HUES64 (cell line): ENCODE data around the gene FOXO3.

Source experiments
- H3K27ac ChIP-seq: 2 replicates; pipeline ENCODE4 v1.7.0; 2013; ENCODE audit warnings: low read depth, low read length, inconsistent platforms
- H3K27me3 ChIP-seq: 2 replicates; pipeline ENCODE4 v1.6.1; 2013; ENCODE audit warnings: mild to moderate bottlenecking, low read length; ENCODE audit not compliant: insufficient read depth
- H3K36me3 ChIP-seq: 2 replicates; pipeline ENCODE4 v1.6.1; 2013; ENCODE audit warnings: mild to moderate bottlenecking, low read length; ENCODE audit not compliant: insufficient read depth
- H3K4me1 ChIP-seq: 2 replicates; pipeline ENCODE4 v1.6.1; 2013; ENCODE audit warnings: mild to moderate bottlenecking, low read length, moderate library complexity; ENCODE audit not compliant: insufficient read depth
- H3K4me3 ChIP-seq: 2 replicates; pipeline ENCODE4 v1.5.1; 2013; ENCODE audit warnings: mild to moderate bottlenecking, low read length, moderate library complexity
- H3K9ac ChIP-seq: 2 replicates; pipeline ENCODE4 v1.6.1; 2013; ENCODE audit warnings: mild to moderate bottlenecking, low read depth, low read length
- H3K9me3 ChIP-seq: 2 replicates; pipeline ENCODE4 v1.6.1; 2013; ENCODE audit warnings: low read depth, low read length; ENCODE audit not compliant: insufficient read depth
- WGBS: fragments of 150-250, 120-280 bp; methylation state at CpG from one replicate; pipeline ENCODE4 v1.1.7; 2013; ENCODE audit warnings: missing lambda C conversion rate; 5-methylcytosine and 5-hydroxymethylcytosine counted together

The FOXO3 gene

GRCh38 chr6:108621117-108621516 lies 60.4 kb downstream of the FOXO3 start:
- H3K9me3 ChIP-seq: no peaks in the 10 kb centered on the region
- no peak overlapping the region for H3K4me3 ChIP-seq
- peaks cover 7% of the 10 kb centered on the region for H3K4me1 ChIP-seq
- no peak overlapping the region for H3K27ac ChIP-seq
- H3K27me3 ChIP-seq: no peaks in the 10 kb centered on the region
- H3K9ac ChIP-seq: no peak overlapping the region
- WGBS: 85% methylated on average over 6 of the region's 6 CpGs
- H3K36me3 ChIP-seq: no peaks in the 10 kb centered on the region

GRCh38 chr6:108622641-108623298 lies 62.1 kb downstream of the FOXO3 start:
- H3K9ac ChIP-seq: no peak overlapping the region

GRCh38 chr6:108623995-108624394 lies 63.3 kb downstream of the FOXO3 start:
- Histone ChIP-seq H3K9ac (no peak overlapping the region), H3K9me3 (no peaks in the 10 kb centered on the region), H3K36me3 (no peaks in the 10 kb centered on the region), H3K4me3 (no peak overlapping the region), H3K4me1 (peaks cover 21% of the 10 kb centered on the region), H3K27me3 (no peaks in the 10 kb centered on the region), H3K27ac (no peak overlapping the region)
- 94% methylated on average over 1 of the region's 1 CpG for WGBS

More at GRCh38 chr6:108622641-108623298, 62.1 kb downstream of the FOXO3 start:
- WGBS: 87% methylated on average over 11 of the region's 11 CpGs
- H3K9me3 ChIP-seq: no peaks in the 10 kb centered on the region
- H3K4me1 ChIP-seq: peaks cover 15% of the 10 kb centered on the region
- H3K27ac ChIP-seq: no peak overlapping the region
- no peaks in the 10 kb centered on the region for H3K36me3 ChIP-seq
- H3K4me3 ChIP-seq: no peak overlapping the region
- H3K27me3 ChIP-seq: no peaks in the 10 kb centered on the region

GRCh38 chr6:108625581-108625980 lies 64.9 kb downstream of the FOXO3 start:
- no peak overlapping the region for H3K27ac ChIP-seq
- no peak overlapping the region for H3K4me3 ChIP-seq
- H3K9ac ChIP-seq: no peak overlapping the region
- peaks cover 26% of the 10 kb centered on the region for H3K4me1 ChIP-seq
- no peaks in the 10 kb centered on the region for H3K36me3 ChIP-seq
- no peaks in the 10 kb centered on the region for H3K9me3 ChIP-seq
- no peaks in the 10 kb centered on the region for H3K27me3 ChIP-seq

GRCh38 chr6:108626777-108627176 lies 66.1 kb downstream of the FOXO3 start:
- H3K4me1 ChIP-seq: peaks cover 24% of the 10 kb centered on the region
- H3K36me3 ChIP-seq: no peaks in the 10 kb centered on the region
- no peak overlapping the region for H3K27ac ChIP-seq
- 95% methylated on average over 2 of the region's 2 CpGs for WGBS
- no peaks in the 10 kb centered on the region for H3K9me3 ChIP-seq
- no peaks in the 10 kb centered on the region for H3K27me3 ChIP-seq
- no peak overlapping the region for H3K4me3 ChIP-seq
- no peak overlapping the region for H3K9ac ChIP-seq

GRCh38 chr6:108627692-108628550 lies 67.2 kb downstream of the FOXO3 start:
- Histone ChIP-seq H3K4me3 (no peak overlapping the region), H3K9me3 (no peaks in the 10 kb centered on the region), H3K4me1 (peaks cover 24% of the 10 kb centered on the region), H3K27me3 (no peaks in the 10 kb centered on the region), H3K9ac (no peak overlapping the region), H3K27ac (no peak overlapping the region), H3K36me3 (no peaks in the 10 kb centered on the region)
- WGBS: 84% methylated on average over 4 of the region's 4 CpGs

GRCh38 chr6:108630050-108630714 lies 69.5 kb downstream of the FOXO3 start:
- 94% methylated on average over 3 of the region's 4 CpGs for WGBS
- Histone ChIP-seq H3K4me1 (peaks cover 24% of the 10 kb centered on the region), H3K9me3 (no peaks in the 10 kb centered on the region), H3K27ac (no peak overlapping the region), H3K36me3 (no peaks in the 10 kb centered on the region), H3K4me3 (no peak overlapping the region), H3K27me3 (no peaks in the 10 kb centered on the region), H3K9ac (no peak overlapping the region)

GRCh38 chr6:108632441-108632840 lies 71.7 kb downstream of the FOXO3 start:
- Histone ChIP-seq H3K27ac (no peak overlapping the region), H3K36me3 (no peaks in the 10 kb centered on the region), H3K4me3 (no peak overlapping the region), H3K9me3 (no peaks in the 10 kb centered on the region), H3K9ac (no peak overlapping the region), H3K4me1 (peaks cover 18% of the 10 kb centered on the region), H3K27me3 (no peaks in the 10 kb centered on the region)
- 87% methylated on average over 5 of the region's 5 CpGs for WGBS

- Histone ChIP-seq H3K9me3 (no peaks in the 10 kb centered on the region), H3K36me3 (no peaks in the 10 kb centered on the region), H3K27ac (no peak overlapping the region), H3K27me3 (no peaks in the 10 kb centered on the region), H3K4me1 (peaks cover 9% of the 10 kb centered on the region), H3K9ac (no peak overlapping the region), H3K4me3 (no peak overlapping the region)
- 91% methylated on average over 1 of the region's 1 CpG for WGBS
Measured at GRCh38 chr6:108633436-108633835, 72.7 kb downstream of the FOXO3 start.

- Histone ChIP-seq H3K27me3 (no peaks in the 10 kb centered on the region), H3K9ac (no peak overlapping the region), H3K4me1 (peaks cover 12% of the 10 kb centered on the region), H3K27ac (no peak overlapping the region), H3K4me3 (no peak overlapping the region), H3K9me3 (no peaks in the 10 kb centered on the region), H3K36me3 (no peaks in the 10 kb centered on the region)
- 88% methylated on average over 6 of the region's 6 CpGs for WGBS
Measured at GRCh38 chr6:108635505-108636226, 74.9 kb downstream of the FOXO3 start.

GRCh38 chr6:108637963-108638362 lies 77.2 kb downstream of the FOXO3 start:
- H3K27ac ChIP-seq: no peak overlapping the region
- no peak overlapping the region for H3K9ac ChIP-seq
- H3K27me3 ChIP-seq: no peaks in the 10 kb centered on the region
- no peak overlapping the region for H3K4me3 ChIP-seq
- WGBS: 91% methylated on average over 1 of the region's 1 CpG
- H3K36me3 ChIP-seq: no peaks in the 10 kb centered on the region
- H3K9me3 ChIP-seq: no peaks in the 10 kb centered on the region
- H3K4me1 ChIP-seq: peaks cover 18% of the 10 kb centered on the region
